GM19397 (cell line): ENCODE results near the gene LARP1B.
"Not testable (repeated sequence)": the region's sequence is repeated elsewhere in the genome, so short reads cannot be mapped to it uniquely, and the experiment has no call there.

Experiments used
- ATAC-seq: cut with Tn5 transposase; IDR thresholded peaks from one replicate; pipeline ENCODE4 v1.9.1; 2021; ENCODE audit warnings: mild to moderate bottlenecking, moderate library complexity; ENCODE audit not compliant: unreplicated experiment

The LARP1B gene

DNA sequence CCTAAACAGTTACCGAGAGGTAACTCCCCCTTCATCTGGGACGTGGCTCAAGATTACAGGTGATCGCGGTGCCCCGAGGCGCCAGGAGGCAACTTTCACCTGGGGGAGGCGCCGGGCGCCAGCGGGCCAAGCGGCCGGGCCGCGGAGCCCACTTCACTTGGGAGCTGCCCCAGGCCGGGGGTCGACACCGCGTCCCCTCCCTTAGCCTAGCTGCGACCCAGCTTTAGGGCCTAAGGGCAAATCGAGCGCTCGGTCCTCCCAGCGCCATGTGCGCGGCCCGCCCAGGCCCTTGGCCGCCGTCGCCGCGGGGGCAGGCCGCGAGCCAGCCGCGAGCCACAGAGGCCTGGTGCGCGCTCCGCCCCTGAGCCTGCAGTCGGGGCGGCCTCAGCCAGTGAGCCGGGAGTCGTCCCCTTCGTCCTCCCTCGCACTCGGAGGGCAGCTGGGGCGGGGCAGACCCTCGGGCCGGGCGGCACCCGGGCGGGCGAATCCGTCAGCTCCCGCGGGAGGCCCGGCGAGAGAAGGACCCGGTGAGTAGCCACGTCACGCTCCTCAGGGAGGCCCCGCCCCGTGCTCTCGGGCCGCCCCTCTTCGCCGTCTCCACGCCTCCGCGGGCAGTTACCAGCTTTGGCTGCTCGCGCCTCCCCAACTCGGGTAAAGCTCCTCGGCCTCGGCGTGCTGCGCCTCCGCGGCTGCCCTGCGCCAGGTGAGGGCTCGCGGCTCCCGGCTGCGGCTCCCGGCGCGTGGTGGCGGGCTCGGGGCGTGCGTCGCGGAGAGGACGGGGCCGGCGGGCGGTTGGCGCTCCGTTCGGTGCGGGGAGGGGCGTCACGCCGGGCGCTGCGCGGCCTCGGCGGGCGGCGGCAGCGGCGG, at the start of gene LARP1B:
Gene LARP1B, plus strand, starts transcription at position 614 of the 867 bp plus-strand sequence. CDS start 13,640 bp downstream, outside the sequence.
- peak; percentile 89 for ATAC-seq

DNA sequence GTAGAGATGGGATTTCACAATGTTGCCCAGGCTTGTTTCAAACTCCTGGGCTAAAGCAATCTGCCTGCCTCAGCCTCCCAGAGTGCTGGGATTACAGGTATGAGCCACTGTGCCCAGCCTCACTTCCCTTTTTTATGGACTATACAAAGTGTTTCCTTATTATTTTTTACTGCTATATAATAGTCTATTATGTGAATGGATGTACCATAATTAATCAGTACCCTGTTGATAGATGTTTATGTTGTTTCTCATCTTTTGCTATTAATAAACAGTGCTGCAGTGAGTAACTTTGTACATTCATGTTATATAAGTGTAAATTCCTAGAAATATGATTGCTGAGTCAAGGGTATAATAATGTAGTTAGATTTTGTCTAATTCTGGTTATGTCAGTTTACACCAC, 35.8 kb upstream of the LARP1B start:
- no peak for ATAC-seq

DNA sequence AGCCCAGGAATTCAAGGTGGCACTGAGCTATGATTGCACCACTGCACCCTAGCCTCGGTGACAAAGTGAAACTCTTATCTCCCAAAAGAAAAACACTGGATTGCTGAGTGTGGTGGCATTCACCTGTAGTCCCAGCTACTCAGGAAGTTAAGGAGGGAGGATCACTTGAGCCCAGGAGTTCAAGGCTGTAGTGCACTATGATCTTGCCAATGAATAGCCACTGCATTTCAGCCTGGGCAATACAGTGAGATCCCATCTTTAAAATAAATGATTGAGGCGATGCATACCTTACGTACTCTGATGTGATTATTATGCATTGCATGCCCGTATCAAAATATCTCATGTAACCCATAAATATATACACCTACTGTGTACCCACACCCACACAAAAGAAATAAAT, 31.2 kb upstream of the LARP1B start:
- no peak for ATAC-seq

DNA sequence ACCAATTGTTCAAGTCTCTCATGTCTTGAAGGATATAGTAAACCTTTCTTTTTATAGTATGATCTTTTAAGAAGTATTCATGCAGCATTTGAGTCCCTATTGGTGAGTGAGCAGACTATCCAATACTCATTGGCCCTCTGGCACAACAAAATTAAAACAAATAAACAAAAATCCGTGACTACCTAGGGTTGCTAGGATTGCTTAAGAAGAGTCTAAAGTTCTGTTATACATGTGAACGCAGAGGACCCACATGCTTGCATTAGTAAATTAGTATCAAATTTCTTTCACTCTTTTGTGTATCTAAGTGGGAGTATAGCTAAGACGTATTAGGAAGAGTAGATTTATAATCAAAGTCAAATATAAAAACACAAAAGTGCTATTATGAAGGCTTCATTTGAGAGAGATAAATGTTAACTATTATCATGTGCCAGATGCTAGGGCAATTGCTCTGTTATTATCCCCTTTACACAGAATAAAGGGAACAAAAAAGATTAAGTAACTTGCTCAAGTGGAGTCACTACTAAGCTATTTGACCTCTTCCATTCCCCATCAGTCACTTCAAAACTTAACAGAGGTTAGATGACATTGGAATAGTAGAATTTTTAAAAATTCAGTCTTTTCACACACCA, 29.2 kb upstream of the LARP1B start:
- ATAC-seq, result no peak

DNA sequence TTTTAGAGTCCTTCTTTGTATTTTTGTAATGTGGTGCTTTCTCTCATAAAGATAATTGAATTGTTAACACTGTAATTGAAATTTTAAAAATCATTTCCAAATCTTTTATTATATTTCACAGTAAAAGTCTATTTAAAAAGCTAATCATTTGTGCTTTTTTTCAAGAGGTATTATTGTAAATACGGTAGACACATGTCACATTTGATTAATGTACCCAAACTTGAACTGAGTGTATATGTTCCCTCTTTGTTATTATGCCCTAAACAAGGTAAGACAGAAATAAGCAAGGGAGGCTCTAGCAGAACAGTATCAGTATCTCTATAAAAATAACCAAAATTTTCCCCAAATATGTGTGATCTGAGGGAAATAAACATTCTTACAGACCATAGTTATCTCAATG, 21.5 kb upstream of the LARP1B start:
- ATAC-seq, result no peak

DNA sequence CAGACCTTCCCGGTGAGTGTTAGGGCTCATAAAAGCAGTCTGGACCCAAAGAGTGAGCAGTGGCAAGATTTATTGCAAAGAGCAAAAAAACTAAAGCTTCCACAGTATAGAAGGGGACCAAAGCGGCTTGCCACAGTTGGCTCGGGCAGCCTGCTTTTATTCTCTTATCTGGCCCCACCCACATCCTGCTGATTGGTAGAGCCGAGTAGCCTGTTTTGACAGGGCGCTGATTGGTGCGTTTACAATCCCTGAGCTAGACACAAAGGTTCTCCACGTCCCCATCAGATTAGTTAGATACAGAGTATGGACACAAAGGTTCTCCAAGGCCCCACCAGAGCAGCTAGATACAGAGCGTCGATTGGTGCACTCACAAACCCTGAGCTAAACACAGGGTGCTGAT, 14.1 kb upstream of the LARP1B start:
- not testable (repeated sequence) for ATAC-seq

DNA sequence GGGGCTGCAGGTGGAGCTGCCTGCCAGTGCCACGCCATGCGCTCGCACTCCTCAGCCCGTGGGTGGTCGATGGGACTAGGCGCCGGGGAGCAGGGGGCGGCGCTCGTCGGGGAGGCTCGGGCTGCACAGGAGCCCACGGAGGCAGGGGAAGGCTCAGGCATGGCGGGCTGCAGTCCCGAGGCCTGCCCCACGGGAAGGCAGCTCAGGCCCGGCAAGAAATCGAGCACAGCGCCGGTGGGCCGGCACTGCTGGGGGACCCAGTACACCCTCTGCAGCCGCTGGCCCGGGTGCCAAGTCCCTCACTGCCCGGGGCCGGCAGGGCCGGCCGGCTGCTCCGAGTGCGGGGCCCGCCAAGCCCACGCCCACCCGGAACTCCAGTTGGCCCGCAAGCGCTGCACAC, 13.6 kb upstream of the LARP1B start:
- ATAC-seq, result not testable (repeated sequence)

DNA sequence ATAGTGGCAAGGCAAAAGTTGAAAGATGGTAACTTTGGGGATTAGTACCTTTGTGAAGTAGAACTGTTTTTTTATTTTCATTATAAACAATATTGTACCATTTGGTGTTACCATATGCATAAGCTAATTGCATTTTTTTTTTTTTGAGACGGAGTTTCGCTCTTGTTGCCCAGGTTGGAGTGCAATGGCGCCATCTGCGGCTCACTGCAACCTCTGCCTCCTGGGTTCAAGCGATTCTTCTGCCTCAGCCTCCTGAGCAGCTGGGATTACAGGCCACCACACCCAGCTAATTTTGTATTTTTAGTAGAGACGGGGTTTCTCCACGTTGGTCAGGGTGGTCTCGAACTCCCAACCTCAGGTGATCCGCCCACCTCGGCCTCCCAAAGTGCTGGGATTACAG, 9.9 kb upstream of the LARP1B start:
- not testable (repeated sequence) for ATAC-seq

DNA sequence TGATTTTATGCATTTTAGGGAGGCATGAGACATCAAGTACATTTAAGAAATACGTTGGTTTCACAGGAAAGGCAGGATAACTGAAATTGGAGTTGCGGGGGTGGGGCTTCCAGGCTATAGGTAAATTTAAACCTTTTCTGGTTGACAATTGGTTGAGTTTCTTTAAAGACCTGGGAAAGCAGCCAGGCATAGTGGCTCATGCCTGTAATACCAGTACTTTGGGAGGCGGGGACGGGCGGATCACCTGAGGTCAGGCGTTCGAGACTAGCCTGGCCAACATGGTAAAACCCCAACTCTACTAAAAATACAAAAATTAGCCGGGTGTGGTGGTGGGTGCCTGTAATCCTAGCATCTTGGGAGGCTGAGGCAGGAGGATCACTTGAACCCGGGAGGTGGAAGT, 6.2 kb upstream of the LARP1B start:
- ATAC-seq, result not testable (repeated sequence)

DNA sequence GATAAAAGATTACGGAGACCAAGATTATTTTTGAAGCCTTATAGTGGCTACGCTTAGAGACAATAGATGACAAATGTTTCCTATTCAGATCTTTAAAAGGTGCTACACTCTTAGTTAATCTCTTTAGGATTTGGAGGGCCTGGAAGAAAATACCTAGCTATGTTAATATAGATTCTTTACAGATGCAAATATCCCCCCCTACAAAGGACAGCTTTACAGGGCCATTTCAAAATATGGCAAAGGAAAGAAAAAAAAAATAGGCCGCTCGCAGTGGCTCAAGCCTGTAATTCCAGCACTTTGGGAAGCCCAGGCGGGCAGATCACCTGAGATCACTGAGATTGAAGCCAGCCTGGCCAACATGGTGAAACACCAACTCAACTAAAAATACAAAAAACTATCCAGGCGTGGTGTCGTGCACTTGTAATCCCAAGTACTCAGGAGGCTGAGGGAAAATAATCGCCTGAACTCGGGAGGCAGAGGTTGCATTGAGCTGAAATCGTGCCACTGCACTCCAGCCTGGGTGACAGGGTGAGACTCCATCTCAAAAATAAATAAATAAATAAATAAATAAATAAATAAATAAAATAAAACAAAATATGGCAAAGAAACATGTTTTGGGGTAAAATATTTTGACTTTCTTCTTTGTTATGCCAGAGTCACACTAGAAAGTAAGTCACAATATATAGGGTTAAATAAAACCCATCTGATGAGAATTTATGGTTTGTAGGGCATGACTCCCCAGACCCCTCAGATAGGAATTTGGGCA, 5.5 kb upstream of the LARP1B start:
- ATAC-seq, result not testable (repeated sequence)

DNA sequence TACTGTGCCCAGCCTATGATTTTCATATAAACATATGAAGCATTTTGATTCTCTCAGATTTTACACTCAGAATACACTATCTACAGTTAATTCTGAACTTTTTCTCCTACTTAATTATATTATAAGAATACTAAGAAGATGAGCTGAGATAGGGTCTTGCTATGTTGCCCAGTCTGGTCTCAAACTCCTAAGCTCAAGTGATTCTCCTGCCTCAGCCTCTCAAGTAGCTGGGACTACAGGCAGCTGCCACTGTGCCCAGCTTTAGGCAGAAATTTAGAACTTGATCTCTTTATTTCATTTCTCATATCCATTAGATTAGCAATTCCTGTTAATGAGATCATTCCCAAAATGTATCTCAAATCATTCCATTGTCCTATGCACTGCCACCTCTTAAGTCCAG, 4.7 kb upstream of the LARP1B start:
- ATAC-seq, result no peak

DNA sequence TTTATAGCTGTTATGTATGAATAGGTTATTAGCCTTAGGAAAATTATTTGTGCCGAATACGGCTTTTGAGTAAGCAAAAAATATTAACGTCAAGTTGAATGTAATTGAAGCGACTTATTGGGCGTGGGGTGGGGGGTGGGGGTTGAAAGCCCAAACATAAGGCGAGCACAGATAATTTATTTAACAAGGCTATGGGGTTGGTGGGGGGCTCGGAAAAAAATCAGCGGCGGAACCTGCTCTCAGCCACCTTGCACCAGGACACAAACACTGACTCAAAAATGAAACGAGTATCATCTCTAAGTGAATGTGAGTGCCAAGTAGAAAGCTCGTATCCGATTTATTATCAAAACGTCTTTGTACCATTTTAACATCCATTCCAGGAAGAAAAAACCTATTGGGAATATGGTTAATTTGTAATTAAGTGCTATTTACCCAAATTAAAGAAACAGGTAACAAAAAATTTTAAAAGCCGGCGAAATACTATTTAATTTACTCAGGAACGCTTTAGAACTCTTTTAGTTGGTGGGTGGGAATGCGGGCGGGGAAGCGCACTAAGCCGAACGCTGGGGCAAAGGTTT, 902 bp upstream of the LARP1B start:
- no peak for ATAC-seq

DNA sequence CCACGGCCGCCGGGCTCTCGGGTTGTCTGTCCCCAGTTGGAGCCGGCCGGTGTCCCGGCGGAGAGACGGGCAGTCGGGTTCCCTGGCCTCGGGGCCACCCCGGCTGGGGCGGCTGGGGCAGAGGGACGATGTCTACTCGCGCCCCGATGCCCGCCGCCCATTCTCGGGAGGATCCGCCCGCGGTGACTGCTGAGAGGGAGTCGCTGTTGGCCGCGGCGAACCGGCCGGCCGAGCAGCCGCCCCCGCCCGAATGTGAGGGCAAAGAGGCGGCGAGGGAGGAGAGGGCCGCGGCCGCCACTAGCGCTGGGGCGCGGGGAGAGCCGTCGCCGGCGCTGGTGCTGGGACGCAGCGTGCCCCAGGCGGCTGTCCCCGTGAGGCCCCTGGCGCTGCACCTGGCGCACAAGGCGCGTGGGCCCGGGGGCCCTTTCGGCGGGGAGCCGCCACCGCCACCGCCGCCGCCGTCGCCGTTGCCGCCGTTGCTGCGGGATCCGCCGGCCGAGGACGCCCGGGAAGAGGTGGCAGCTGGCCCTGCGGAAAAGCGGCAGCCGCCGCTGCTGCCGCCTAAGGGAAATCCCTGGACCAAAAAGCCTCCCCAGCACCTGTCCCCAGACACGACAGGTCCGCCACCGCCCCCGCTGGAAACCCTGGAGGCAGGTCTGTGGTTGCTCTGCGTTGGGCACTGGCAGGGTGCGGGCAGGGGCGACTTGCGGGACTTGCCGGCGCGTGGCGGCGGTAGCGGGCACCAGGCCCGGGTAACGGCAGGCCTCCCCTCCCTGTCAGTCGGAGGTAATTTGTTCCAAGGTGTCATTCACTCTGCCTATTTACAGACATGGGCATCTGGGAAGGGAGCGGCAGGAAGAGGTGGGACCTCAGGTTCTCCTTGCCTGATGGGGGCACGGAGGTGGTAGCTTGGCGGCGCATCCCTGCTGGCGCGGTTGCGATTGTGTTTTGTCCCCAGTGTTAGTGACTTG, 739 bp downstream of the LARP1B start:
- ATAC-seq, result peak; percentile 39

DNA sequence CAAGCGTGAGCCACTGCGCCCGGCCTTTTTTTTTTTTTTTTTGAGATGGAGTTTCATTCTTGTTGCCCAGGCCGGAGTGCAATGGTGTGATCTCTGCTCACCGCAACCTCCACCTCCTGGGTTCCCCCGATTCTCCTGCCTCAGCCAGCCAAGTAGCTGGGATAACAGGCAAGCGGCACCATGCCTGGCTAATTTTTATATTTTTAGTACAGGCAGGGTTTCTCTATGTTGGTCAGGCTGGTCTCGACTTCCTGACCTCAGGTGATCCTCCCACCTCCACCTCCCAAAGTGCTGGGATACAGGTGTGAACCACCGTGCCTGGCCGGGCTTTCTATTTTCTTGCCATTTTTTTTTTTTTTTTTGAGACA, 5.3 kb downstream of the LARP1B start:
- ATAC-seq, result not testable (repeated sequence)

DNA sequence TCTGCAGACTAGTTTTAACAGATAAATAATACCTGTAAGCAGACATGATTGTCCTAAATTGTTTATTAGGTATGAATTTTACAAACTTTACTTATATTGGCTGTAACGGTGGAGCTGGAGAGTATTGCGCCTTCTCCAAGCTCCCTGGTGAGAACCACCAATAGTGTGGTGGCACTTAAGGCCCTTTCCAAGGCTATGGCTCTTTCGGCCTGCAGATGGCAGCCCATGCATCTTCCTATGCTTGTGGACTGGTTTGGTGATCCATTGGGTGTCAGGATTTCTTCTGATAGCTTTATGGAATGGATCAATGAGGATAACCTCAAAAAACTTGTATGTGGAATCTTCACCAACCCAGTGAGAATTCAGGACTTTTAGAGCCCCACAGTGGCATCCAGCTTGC, 7.8 kb downstream of the LARP1B start:
- ATAC-seq, result no peak

DNA sequence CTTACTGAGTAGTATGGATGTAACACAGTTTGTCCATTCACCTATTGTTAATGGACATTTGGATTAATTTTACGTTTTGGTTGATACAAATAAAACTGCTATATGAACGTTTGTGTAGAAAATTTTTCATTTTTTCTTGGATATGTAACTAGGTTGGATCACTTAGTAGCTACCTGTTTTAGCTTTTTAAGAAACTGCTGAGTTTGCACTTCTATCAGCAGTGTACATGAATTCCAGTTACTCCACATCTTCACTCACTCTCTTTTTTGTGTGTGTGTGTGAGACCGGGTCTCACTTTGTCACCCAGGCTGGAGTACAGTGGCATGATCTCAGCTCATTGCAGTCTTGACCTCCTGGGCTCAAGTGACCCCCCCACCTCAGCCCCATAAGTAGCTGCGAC, 15.4 kb downstream of the LARP1B start:
- no peak for ATAC-seq

DNA sequence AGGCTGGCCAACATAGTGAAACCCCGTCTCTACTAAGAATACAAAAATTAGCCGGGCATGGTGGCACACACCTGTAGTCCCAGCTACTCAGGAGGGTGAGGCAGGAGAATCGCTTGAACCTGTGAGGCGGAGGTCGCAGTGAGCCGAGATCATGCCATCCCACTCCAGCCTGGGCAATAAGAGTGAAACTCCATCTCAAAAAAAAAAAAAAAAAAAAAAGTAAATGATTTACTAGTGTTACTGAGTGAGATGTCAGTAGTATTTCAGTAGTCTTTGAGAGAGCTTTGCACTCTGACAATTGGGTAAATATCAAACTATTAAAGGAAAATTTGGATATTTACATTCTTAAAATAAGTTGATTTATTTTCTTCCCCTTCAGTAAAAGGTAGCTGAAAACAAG, 34.2 kb downstream of the LARP1B start:
- ATAC-seq, result not testable (repeated sequence)

DNA sequence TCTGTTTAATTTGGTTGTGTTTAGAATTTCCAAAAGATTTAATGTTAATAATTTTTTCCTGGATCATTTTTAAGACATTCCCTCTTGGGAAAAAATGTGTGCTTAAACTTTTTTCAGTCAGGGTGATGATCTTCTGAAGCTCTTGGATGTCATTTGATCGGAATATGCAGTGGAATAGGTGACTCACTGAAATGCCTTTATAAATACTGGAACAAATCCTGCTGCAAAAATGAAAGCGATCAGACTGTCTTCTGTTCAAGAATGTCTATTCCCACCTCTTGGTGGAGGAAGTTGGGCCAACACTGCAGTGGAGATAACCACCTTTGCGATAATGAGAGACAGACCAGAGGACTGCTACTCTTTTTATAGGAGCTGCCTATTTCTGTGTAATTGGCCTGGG, 46.7 kb downstream of the LARP1B start:
- no peak for ATAC-seq

DNA sequence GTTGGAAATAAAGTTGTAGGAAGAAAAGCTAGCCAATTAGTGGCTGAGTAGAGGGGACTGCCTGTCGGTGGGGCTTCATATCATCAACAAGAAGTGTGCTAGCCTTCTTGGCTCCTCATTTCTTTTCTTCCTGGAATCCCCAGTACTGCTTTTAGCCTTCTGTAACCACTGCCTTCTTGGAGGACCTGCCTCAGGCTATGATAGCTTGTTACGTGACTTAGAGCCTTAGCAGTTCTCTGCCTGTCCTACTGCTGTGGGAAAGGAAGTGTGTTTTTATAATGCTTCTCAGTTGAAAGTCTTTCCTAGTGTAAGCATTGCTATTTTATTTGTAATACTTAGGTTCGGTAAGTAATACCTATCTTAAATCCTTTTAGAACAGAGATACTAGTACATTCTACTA, 61.9 kb downstream of the LARP1B start:
- no peak for ATAC-seq

DNA sequence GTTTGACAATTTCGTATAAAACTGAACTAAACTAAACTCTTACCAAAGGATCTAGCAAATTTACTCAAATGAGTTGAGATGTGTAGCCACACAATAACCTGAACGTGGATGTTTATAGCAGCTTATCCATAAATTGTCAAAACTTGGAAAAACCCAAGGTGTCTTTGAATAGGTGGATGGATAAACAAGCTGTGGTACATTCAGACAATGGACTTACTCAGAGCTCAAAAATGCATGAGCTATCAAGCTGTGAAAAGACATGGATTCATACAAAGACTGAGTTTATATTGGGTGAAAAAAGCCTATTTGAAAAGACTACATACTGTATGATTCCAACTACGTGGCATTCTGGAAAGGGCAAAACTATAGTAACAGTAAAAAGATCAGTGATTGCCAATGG, 69.5 kb downstream of the LARP1B start:
- ATAC-seq, result no peak
